ENCODE measurements around the gene PSME3IP1.

The PSME3IP1 gene

DNA sequence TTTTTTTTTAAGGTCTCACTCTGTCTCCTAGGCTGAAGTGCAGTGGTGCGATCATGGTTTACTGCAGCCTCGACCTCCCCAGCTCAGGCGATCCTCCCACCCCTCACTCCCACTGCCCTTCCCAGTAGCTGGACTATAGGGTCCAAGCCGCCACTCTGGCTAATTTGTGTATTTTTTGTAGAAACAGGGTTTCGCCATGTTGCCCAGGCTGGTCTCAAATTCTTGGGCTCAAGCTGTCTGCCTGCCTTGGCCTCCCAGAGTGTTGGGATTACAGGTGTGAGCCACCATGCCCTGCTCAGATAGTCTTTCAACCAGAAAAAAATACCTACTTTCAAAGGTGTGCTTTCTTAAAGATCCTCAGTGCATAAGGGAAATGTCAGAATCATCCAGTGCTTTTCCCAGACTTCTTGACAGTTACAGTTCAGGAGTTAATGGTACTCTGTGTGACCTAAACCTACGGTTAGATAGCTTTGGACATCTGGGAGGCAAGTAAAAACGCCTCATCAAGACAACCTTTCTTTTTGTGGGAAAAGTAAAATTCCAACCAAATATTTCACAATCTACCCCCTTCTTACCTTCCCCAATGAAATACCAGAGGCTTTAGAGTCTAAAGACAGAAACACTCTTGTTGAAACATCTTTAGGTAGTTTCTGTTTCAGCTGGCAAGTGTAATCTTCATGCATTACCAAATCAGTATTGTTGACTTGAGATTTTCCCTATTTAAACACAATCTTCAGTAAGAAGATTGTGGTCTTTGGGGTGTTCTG, 7.1 kb upstream of the PSME3IP1 start:
- Histone ChIP-seq H3K27me3 (ENCODE audit: insufficient read depth, low read length) (no peaks in the 10 kb centered on the region), H3K4me3 (ENCODE audit: low read depth, low read length, poor library complexity, severe bottlenecking) (no peak overlapping the region), H3K27ac (ENCODE audit: low read depth, low read length, poor library complexity, severe bottlenecking) (no peak overlapping the region), H3K4me2 (ENCODE audit: low read length) (no peak overlapping the region), H3K36me3 (ENCODE audit: insufficient read depth, low read length) (0 out of 2 replicates have a peak, but pooled peaks cover 4% of the 10 kb centered on the region), H3K79me2 (ENCODE audit: insufficient read depth, low read length) (peaks cover 63% of the 10 kb centered on the region), H3K9me3 (ENCODE audit: low read length) (no peaks in the 10 kb centered on the region), H4K20me1 (ENCODE audit: insufficient read depth, low read length) (no peaks in the 10 kb centered on the region), H3K9ac (ENCODE audit: low read length) (no peak overlapping the region), H3K9me2 (ENCODE audit: low read depth, low read length) (no peaks in the 10 kb centered on the region), H3K4me1 (ENCODE audit: insufficient read depth, low read length, severe bottlenecking) (peaks cover 7% of the 10 kb centered on the region), H3F3A (ENCODE audit: insufficient read depth, low read length) (no peaks in the 10 kb centered on the region), H2AFZ (ENCODE audit: low read length) (no peak overlapping the region)
- TF ChIP-seq, protein P1, sequence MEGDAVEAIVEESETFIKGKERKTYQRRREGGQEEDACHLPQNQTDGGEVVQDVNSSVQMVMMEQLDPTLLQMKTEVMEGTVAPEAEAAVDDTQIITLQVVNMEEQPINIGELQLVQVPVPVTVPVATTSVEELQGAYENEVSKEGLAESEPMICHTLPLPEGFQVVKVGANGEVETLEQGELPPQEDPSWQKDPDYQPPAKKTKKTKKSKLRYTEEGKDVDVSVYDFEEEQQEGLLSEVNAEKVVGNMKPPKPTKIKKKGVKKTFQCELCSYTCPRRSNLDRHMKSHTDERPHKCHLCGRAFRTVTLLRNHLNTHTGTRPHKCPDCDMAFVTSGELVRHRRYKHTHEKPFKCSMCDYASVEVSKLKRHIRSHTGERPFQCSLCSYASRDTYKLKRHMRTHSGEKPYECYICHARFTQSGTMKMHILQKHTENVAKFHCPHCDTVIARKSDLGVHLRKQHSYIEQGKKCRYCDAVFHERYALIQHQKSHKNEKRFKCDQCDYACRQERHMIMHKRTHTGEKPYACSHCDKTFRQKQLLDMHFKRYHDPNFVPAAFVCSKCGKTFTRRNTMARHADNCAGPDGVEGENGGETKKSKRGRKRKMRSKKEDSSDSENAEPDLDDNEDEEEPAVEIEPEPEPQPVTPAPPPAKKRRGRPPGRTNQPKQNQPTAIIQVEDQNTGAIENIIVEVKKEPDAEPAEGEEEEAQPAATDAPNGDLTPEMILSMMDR (IDR thresholded peaks at IDR 0.05; ENCODE audit: low read length), result no peak
- TF ChIP-seq EZH2 (IDR thresholded peaks at IDR 0.05; ENCODE audit: borderline replicate concordance, low read length), result no peak

DNA sequence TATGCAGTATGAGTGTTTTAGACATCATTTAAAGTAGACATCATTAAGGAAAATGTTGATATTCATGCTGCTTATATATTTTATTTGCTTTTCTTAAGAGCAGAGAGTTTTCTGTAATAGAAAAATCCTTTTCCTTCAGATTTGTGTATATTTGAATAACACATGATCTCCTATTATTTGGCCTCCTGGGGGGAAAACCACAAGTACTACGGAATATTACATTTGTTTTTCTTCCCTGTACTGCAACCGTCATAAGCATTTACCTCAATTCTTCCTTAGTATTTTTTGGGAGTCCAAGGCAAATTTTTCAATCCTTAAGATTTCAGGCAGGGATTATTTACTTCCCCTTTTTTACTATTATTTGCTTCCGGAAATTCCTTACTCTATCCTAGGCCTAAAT, 6.3 kb upstream of the PSME3IP1 start:
- Histone ChIP-seq H3K9ac (ENCODE audit: low read length) (no peak overlapping the region), H3K9me2 (ENCODE audit: low read depth, low read length) (no peaks in the 10 kb centered on the region), H3K27ac (ENCODE audit: low read depth, low read length, poor library complexity, severe bottlenecking) (no peak overlapping the region), H3F3A (ENCODE audit: insufficient read depth, low read length) (no peaks in the 10 kb centered on the region), H3K4me1 (ENCODE audit: insufficient read depth, low read length, severe bottlenecking) (peaks cover 14% of the 10 kb centered on the region), H3K4me2 (ENCODE audit: low read length) (no peak overlapping the region), H3K27me3 (ENCODE audit: insufficient read depth, low read length) (no peaks in the 10 kb centered on the region), H3K9me3 (ENCODE audit: low read length) (no peaks in the 10 kb centered on the region), H2AFZ (ENCODE audit: low read length) (no peak overlapping the region), H3K36me3 (ENCODE audit: insufficient read depth, low read length) (0 out of 2 replicates have a peak, but pooled peaks cover 4% of the 10 kb centered on the region), H3K79me2 (ENCODE audit: insufficient read depth, low read length) (peaks cover 65% of the 10 kb centered on the region), H4K20me1 (ENCODE audit: insufficient read depth, low read length) (no peaks in the 10 kb centered on the region), H3K4me3 (ENCODE audit: low read depth, low read length, poor library complexity, severe bottlenecking) (no peak overlapping the region)
- TF ChIP-seq EZH2 (IDR thresholded peaks at IDR 0.05; ENCODE audit: borderline replicate concordance, low read length), result no peak
- TF ChIP-seq, protein P1 (IDR thresholded peaks at IDR 0.05; ENCODE audit: low read length), result no peak

DNA sequence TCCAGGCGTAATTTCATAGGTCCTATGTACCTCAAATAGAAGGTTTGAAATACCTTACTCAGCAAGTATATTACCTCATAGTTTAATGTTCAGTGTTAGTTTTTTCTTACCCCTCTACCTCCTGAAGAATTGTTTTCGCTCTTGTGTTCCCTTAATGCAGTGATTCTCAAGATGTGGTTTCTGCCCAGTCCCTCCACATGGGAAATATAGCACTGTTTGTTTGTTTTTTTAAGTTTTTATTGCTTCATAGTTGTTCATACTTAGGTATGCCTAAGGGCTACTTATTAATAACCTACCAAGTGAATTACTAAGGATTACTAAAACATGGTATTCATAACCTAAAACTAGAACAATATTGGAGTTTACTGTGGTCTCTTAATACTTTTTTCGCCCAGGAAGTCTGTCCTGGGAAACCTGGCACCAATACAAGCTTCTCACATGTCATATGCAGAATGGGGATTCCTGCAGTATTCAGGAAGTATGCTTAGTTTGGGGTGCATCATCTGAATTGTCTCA, 5.3 kb upstream of the PSME3IP1 start:
- H3K4me2 ChIP-seq (ENCODE audit: low read length), result no peak overlapping the region
- no peaks in the 10 kb centered on the region for H3K9me2 ChIP-seq (ENCODE audit: low read depth, low read length)
- no peaks in the 10 kb centered on the region for H3K27me3 ChIP-seq (ENCODE audit: insufficient read depth, low read length)
- no peaks in the 10 kb centered on the region for H4K20me1 ChIP-seq (ENCODE audit: insufficient read depth, low read length)
- no peak overlapping the region for H3K4me3 ChIP-seq (ENCODE audit: low read depth, low read length, poor library complexity, severe bottlenecking)
- no peak overlapping the region for H3K9ac ChIP-seq (ENCODE audit: low read length)
- no peaks in the 10 kb centered on the region for H3K9me3 ChIP-seq (ENCODE audit: low read length)
- no peak overlapping the region for H3K27ac ChIP-seq (ENCODE audit: low read depth, low read length, poor library complexity, severe bottlenecking)
- H2AFZ ChIP-seq (ENCODE audit: low read length), result no peak overlapping the region
- H3F3A ChIP-seq (ENCODE audit: insufficient read depth, low read length), result no peaks in the 10 kb centered on the region
- H3K4me1 ChIP-seq (ENCODE audit: insufficient read depth, low read length, severe bottlenecking), result peaks cover 14% of the 10 kb centered on the region
- peaks cover 62% of the 10 kb centered on the region for H3K79me2 ChIP-seq (ENCODE audit: insufficient read depth, low read length)
- TF ChIP-seq EZH2 (IDR thresholded peaks at IDR 0.05; ENCODE audit: borderline replicate concordance, low read length), result no peak
- TF ChIP-seq, protein P1 (IDR thresholded peaks at IDR 0.05; ENCODE audit: low read length), result no peak
- 0 out of 2 replicates have a peak, but pooled peaks cover 4% of the 10 kb centered on the region for H3K36me3 ChIP-seq (ENCODE audit: insufficient read depth, low read length)

All from OCI-LY1 (cell line).